GM19193 (cell line): Measurements from ENCODE around the gene ESRRG.

Experiments used
- POLR2A ChIP-seq: IDR thresholded peaks from 4 replicates; pipeline ENCODE4 v1.6.1; 2011; ENCODE audit not compliant: insufficient read depth, insufficient read length; ENCODE audit errors: extremely low read depth

The ESRRG gene

GRCh38 chr1:216670118-216670883, 52.9 kb downstream of the ESRRG start:
- no peak for TF ChIP-seq POLR2A

- TF ChIP-seq POLR2A: no peak
Observed at GRCh38 chr1:216666441-216666840, 56.8 kb downstream of the ESRRG start.

GRCh38 chr1:216665856-216666255, 57.4 kb downstream of the ESRRG start:
- no peak for TF ChIP-seq POLR2A

- TF ChIP-seq POLR2A: no peak
Observed at GRCh38 chr1:216665406-216665805, 57.8 kb downstream of the ESRRG start.

- no peak for TF ChIP-seq POLR2A
Observed at GRCh38 chr1:216662681-216663080, 60.5 kb downstream of the ESRRG start.

GRCh38 chr1:216660561-216660960, 62.7 kb downstream of the ESRRG start:
- TF ChIP-seq POLR2A: no peak

GRCh38 chr1:216653001-216653400, 70.2 kb downstream of the ESRRG start:
- TF ChIP-seq POLR2A: no peak

GRCh38 chr1:216651826-216652418, 71.3 kb downstream of the ESRRG start:
- no peak for TF ChIP-seq POLR2A

GRCh38 chr1:216643176-216643575, 80.1 kb downstream of the ESRRG start:
- TF ChIP-seq POLR2A: no peak

- no peak for TF ChIP-seq POLR2A
Observed at GRCh38 chr1:216641669-216642460, 81.4 kb downstream of the ESRRG start.

GRCh38 chr1:216640100-216640499, 83.1 kb downstream of the ESRRG start:
- TF ChIP-seq POLR2A: no peak

GRCh38 chr1:216632980-216633379, 90.2 kb downstream of the ESRRG start:
- TF ChIP-seq POLR2A: no peak

- no peak for TF ChIP-seq POLR2A
Observed at GRCh38 chr1:216630532-216630931, 92.7 kb downstream of the ESRRG start.

GRCh38 chr1:216627252-216627651, 96.0 kb downstream of the ESRRG start:
- TF ChIP-seq POLR2A: no peak

- no peak for TF ChIP-seq POLR2A
Observed at GRCh38 chr1:216626394-216627067, 96.7 kb downstream of the ESRRG start.
